ENCODE measurements around the gene HSPA1B.
"Not testable (repeated sequence)": the region's sequence is repeated elsewhere in the genome, so short reads cannot be mapped to it uniquely, and the experiment has no call there.

HSPA1B gene

GRCh38 chr6:31799781-31800180 is 27.8 kb upstream of the HSPA1B start:
- no peak for DNase-seq

GRCh38 chr6:31801031-31801927 is 26.3 kb upstream of the HSPA1B start:
- DNase-seq: not testable (repeated sequence)

GRCh38 chr6:31805939-31806469 is 21.5 kb upstream of the HSPA1B start:
- DNase-seq: no peak

- peak; percentile 92 for DNase-seq
Measured at GRCh38 chr6:31806470-31807272, 20.9 kb upstream of the HSPA1B start, which contains the start of gene LSM2. LSM2 (minus strand) TSS chr6:31806966; CDS start chr6:31806757, 209 bp downstream.

- not testable (repeated sequence) for DNase-seq
Measured at GRCh38 chr6:31808599-31808998, 18.9 kb upstream of the HSPA1B start.

- no peak for DNase-seq
Measured at GRCh38 chr6:31811645-31812044, 15.9 kb upstream of the HSPA1B start.

GRCh38 chr6:31813465-31813849 is 14.1 kb upstream of the HSPA1B start:
- no peak for DNase-seq

GRCh38 chr6:31814677-31815024 is 12.9 kb upstream of the HSPA1B start:
- peak; percentile 94 for DNase-seq

- peak; percentile 94 for DNase-seq
Measured at GRCh38 chr6:31815025-31815838, 12.3 kb upstream of the HSPA1B start, which contains the start of the genes HSPA1A and HSPA1L. HSPA1A (plus strand) TSS chr6:31815543; CDS start chr6:31815757, 214 bp downstream. HSPA1L (minus strand) TSS chr6:31815283; CDS start chr6:31811972, 3,311 bp downstream.

- not testable (repeated sequence) for DNase-seq
Measured at GRCh38 chr6:31817133-31817928, 10.2 kb upstream of the HSPA1B start.

- DNase-seq: not testable (repeated sequence)
Measured at GRCh38 chr6:31817929-31818511, 9.5 kb upstream of the HSPA1B start.

GRCh38 chr6:31819871-31820299 is 7.7 kb upstream of the HSPA1B start:
- no peak for DNase-seq

- DNase-seq: not testable (repeated sequence)
Measured at GRCh38 chr6:31820399-31820798, 7.1 kb upstream of the HSPA1B start.

- no peak for DNase-seq
Measured at GRCh38 chr6:31821301-31822035, 6.1 kb upstream of the HSPA1B start.

GRCh38 chr6:31822036-31822821 is 5.3 kb upstream of the HSPA1B start:
- no peak for DNase-seq

- DNase-seq: not testable (repeated sequence)
Measured at GRCh38 chr6:31823592-31824196, 3.8 kb upstream of the HSPA1B start.

- no peak for DNase-seq
Measured at GRCh38 chr6:31825553-31825952, 2.0 kb upstream of the HSPA1B start.

- DNase-seq: no peak
Measured at GRCh38 chr6:31826793-31827285, 699 bp upstream of the HSPA1B start.
